ENCODE results near the gene CTDSPL2.
"Not testable (repeated sequence)": the region's sequence is repeated elsewhere in the genome, so short reads cannot be mapped to it uniquely, and the experiment has no call there.

Gene CTDSPL2

DNA sequence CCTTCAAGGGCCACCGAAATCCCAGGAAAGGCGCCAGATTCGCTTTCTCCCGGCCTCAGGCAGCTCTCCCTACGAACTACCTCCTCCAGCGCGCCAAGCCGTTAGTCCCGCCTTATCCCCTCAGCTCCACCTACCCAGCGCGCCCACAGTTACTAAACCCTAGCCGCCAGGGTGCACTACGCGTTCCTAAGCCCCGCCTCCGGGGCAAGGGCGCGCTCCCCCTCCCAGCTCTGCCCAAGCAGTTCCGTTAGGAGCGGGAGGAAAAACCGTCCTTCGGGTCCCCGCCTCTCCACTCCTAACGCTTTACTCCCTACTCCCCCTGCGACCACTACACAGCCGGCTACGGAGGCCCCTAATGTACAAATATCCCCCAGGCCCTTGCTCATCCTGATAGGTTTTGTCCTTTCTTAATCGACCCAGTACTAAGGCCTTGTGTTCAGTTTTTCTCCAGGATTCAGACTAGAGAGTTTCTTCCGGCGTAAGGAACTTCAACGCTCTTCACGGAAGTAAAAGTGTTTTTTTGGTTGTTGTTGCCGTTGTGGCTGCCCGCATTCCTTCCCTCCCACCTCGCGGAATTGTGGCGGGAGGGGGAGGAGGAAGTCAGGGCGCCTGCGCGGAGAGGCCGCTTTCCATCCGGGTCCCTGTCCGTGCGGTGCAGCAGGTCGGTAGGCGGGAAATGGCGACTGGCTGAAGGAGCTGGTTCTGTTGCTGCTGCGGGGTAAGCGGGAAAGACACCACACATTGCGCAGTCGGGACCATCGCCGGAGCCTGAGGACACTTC lies at the start of gene CTDSPL2:
Gene CTDSPL2 (plus strand): TSS at position 655 of the 781 bp plus-strand sequence. CDS start 31,386 bp downstream, outside the sequence.
- DNase-seq = peak; percentile 98

DNA sequence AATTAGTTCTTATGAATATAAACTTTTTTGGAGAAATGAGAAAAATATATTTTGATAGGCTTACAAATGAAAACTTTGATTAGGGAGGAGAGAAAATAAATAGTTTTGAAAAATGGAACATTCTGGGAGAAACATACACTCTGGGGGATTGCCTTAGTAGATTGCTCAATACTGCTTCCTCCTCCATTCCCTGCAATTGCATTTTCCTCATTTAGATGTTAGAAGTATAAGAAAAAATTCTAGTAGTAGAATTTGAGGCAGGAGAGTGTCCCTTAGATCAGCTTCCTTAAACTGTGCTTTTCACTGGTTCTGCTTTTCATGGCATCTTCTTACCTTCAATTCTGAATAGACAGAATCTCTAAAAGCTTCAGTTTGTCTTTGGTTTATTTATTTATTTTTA lies 46.2 kb upstream of the CTDSPL2 start:
- no peak for DNase-seq

DNA sequence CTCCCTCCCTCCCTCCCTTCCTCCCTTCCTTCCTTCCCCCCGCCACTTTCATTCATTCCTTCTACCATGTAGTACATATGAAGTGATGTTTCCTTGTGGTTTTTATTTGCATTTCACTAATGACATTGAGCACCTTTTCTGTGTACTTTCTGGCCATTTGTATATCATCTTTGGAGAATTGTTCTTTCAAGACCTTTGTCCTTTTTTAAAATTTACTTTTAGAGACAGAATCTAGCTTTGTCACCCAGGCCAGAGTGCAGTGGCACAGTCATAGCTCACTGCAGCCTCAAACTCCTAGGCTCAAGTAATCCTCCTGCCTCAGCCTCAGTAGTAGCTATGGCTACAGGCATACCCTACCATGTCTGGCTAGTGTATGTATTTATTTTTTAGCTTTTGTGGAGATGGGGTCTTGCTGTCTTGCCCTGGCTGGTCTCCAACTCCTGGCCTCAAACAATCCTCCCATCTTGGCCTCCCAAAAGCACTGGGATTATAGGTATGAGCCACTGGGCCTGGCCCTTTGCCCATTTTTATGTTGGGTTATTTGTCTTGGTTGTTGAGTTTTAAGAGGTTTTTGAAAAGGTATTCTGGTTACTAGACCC lies 42.0 kb upstream of the CTDSPL2 start:
- DNase-seq = no peak

DNA sequence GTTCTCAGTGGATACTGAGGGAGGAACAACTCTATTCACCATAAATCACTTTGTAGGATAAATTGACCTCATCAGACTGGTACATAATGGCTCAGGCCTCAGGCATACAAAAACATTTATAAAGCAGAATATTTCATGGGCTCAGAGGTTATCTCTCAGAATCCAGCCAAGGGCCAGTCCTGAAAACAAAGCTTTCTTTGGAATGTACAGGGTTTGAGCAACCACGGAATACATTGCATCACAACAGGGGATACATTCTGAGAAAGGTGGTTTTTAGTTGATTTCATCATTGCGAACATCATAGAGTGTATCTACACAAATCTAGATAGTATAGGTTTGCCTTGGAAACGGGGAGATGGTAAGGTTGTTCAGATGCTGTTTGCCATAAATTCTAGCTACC lies 33.4 kb upstream of the CTDSPL2 start:
- no peak for DNase-seq

DNA sequence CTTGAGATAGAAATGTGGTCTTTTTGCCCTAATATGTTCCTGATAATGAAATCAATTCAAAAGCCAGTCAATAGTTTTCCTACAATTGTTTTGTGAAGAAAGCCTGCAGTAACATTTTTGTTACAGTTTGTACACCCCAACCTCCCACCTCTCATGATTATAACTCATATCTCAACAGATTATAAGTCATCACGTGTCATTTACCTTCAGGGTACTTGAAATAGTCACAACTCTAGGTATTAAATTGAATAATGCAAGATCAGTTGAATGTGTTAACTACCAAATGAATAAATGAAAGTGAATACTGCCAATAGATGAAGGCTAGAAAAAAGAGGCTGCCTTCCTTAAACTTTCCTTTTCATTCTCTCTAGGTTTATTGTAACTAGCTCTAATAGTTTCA lies 32.9 kb upstream of the CTDSPL2 start:
- DNase-seq = no peak

DNA sequence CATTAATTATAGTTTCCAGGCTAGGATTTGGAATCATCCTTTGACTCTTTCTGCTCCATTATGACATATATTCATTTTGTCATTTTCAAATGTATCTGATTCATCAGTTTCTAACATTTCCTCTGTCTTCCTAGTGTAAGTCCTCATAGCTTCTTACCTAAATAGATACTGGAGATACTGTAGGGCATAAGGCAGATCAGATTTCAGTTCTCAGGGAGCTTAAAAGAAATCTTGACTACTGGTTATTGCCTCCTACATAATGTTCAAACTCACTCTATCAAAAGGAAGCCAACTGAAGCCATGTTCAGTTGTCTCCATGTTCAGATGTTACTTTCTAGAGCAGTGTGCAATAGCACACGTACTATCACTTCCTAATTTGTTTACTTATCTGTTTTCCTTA lies 29.6 kb upstream of the CTDSPL2 start:
- DNase-seq = no peak

DNA sequence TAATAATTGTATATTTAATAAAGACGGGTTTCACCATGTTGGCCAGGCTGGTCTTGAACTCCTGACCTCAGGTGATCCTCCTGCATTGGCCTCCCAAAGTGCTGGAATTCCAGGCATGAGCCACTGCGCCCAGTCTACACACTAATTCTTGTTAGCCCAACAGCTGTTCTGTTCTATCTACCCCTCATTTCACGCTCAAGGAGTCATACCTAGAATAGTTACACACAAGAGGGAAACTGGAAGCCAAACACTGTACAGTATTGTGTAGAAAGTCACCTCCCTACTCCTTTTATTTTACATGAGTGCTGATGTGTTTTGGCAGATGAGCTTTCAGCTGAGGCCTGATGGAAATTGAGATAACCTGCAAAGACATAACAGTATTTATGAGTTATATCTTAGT lies 13.4 kb upstream of the CTDSPL2 start:
- DNase-seq = no peak

DNA sequence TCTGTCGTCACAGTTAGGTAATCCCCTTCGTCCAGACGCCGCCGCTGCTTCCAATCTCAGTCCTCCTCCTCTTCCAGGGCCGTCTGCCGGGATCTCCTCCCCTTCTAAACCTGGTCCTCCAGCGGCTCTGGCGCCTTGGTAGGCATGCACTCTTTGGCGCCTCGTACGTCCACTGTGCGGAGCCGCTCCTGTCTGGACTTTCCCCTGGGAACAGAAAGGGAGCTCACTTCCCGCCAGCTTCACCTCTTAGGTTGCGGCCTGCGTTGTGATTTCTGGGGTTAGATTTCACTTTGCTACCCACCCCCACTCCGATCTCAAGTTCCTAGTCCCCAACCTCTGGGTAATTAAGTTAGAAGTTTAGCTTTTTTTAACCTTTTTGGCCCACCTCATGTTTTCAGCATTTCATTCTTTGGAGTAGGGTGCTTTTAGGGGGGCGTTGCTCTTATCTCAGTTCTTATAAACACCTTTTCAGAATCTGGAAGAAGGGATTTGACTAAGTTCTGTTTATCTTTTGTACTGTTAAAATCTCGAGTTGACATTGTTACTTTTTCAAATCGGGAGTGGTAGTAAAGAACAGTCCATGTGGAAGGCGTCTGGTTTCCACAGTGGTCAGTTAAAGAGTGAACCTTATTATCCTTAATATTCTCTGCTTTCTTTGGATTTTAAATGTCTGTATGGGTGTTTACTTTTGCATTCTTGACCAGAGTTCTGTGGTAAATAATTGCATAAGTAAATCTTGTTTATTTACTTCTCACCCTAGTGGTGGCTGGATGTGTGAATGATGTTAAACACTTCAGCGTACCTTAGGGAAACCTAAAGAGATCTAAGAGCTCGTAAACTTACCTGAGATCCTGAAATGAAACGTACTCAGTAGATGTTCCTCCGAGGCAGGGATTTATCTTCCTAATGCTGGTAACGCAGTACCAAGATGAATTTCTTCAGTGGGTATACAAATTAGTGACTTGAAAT lies 611 bp downstream of the CTDSPL2 start:
- DNase-seq = peak; percentile 63

DNA sequence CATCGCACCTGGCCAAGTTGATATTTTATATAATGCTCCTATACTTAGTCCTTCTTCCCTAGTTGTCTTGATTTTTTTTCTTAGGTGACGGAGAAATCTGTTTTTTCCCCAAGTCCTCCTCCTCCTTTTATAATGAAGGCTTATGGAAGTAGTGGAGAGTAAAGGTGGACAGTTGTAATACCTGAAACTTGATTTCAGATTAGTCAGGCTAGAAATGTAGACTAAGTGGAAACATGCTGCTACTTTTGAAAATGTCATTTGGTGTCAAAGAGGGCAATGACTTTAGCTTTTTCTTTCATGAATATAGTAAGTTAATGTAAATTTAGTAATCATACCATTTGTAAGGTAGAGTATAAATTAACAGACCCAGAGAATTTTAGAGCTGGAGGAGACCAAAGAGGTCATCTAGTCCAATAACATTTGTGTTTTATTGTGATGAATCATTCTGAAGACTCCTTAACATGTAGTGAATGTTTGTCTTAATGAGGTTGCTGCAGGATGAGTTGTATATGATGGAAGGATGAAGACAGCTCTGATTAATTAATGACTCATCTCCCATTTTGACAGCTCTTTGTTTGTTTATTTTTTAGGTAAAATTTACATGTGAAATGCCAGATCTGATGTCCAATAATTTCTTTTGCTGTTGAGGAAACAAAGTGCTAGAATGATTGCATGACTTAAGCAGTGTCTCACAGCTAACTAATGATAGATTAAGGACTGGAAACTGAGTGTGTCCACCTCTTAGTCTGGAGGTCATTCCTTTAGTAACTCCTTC lies 8.7 kb downstream of the CTDSPL2 start:
- DNase-seq = no peak

DNA sequence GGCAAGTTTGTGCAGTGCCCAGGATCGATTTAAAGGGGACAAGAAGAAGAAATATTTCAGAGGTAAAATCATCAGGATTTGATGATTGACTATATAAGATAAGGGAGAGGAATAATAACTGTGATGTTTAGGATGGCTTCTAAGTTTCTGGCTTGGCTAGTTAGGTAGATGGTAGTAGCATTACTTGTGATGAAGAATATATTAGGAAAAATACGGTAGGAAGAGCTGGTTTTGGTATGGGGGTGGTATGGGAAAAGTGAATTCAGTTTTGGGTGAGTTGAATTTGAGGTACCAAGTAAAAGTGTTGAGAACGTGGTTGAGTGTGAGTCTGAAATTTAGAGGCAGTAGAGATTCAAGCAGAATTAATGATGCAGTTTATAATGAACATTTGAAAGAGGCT lies 11.0 kb downstream of the CTDSPL2 start:
- no peak for DNase-seq

DNA sequence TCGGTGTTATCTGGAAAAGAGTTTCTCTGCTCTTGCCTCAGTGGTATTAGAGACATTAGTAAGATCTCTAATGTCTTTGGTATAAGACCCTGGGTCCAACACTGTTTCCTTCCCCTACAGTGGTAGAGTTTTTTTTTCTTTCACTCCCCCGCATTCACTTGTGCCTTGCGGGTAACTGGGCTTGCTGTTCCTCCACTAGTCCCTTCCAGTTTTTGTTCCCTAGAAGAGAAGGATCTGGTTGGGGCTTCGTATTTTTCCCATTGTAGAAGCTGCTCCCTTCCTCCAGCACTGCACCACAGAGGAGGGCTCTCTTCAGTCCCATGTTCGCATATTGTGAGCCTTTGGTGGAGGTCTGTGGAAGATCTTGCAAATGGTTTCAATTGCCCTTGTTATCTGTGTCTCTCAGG lies 13.7 kb downstream of the CTDSPL2 start:
- DNase-seq = no peak

DNA sequence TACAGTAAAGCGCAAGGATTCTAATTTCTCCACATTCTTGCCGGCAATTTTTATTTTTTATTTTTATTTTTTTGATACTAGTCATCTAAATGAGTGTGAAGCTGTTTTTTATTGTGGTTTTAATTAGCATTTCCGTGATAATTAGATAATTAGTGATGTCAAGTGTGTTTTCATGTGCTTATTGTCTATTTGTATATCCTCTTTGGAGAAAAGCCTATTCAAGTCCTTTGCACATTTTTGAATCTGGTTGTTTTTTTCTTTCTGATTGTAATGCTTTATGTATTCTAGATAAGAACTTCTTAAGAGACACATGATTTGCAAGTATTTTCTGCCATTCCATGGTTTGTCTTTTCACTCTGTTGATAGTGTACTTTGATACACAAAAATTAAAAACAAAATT lies 16.1 kb downstream of the CTDSPL2 start:
- DNase-seq = no peak

DNA sequence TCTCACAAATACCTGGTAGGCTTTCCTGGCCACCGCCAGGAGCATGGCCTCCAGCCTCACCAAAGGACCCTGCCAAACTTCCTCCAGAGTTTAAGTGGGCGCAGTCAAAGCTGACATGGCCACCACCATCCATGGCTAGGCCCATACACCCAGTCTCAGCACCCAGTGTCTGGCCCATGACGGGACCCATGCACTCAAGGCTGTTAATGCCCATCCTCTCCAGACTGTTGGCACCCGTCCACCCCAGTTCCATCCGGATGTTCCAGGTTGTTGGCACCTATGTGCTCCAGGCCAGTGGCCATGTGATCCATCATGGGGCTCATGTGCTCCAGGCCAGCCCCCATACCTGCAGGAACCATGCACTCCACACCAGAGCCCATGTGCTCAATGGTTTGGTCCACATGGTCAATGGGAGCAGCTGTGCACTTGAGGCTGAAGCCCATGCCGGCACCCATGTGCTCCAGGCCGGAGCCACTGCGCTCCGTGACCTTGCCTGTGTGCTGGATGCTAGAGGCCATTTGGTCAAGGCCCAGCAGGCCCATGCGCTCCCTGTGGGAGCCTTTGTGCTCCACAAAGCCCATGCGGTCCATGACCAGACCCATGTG lies 20.4 kb downstream of the CTDSPL2 start:
- no peak for DNase-seq

DNA sequence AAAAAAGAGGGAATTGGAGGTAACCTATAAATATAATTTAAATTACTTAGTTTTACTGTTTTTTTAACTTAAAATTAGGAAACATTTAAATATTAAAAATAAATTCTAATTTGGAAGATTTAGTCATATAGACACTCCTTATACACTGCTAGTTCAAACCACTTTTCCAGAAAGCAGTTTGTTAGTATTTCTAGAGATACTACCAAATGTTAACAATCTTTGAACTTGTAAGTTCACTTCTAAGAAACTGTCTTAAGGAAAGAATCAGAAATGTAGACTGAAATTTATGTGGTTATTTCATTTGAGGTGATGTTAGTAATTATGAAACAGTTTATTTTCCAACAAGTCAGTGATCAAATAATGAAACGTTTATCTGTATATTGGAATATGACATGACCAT lies 22.7 kb downstream of the CTDSPL2 start:
- no peak for DNase-seq

DNA sequence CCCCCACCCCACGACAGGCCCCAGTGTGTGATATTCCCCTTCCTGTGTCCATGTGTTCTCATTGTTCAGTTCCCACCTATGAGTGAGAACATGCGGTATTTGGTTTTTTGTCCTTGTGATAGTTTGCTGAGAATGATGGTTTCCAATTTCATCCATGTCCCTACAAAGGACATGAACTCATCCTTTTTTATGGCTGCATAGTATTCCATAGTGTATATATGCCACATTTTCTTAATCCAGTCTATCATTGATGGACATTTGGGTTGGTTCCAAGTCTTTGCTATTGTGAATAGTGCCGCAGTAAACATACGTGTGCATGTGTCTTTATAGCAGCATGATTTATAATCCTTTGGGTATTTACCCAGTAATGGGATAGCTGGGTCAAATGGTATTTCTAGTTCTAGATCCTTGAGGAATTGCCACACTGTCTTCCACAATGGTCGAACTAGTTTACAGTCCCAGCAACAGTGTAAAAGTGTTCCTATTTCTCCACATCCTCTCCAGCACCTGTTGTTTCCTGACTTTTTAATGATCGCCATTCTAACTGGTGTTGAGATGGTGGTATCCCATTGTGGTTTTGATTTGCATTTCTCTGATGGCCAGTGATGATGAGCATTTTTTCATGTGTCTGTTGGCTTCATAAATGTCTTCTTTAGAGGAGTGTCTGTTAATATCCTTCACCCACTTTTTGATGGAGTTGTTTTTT lies 26.3 kb downstream of the CTDSPL2 start:
- not testable (repeated sequence) for DNase-seq

DNA sequence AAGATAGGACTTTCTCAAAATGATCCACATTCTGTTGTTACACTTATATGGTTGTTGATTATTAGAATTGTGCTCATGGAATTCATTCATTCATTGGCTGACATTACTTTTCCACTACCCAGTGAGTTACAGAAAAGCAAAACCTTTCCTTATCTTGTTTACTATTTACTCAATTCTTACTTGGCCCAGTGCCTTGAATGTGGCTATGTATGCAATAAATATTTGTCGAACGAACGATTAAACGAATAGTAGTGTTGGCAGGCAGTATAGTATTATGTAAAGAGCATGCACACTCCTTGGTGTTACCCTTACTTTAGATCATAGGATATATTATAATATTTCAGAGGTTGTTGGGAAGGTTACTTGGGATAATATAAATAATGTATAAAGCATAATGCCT lies 31.0 kb downstream of the CTDSPL2 start:
- no peak for DNase-seq

DNA sequence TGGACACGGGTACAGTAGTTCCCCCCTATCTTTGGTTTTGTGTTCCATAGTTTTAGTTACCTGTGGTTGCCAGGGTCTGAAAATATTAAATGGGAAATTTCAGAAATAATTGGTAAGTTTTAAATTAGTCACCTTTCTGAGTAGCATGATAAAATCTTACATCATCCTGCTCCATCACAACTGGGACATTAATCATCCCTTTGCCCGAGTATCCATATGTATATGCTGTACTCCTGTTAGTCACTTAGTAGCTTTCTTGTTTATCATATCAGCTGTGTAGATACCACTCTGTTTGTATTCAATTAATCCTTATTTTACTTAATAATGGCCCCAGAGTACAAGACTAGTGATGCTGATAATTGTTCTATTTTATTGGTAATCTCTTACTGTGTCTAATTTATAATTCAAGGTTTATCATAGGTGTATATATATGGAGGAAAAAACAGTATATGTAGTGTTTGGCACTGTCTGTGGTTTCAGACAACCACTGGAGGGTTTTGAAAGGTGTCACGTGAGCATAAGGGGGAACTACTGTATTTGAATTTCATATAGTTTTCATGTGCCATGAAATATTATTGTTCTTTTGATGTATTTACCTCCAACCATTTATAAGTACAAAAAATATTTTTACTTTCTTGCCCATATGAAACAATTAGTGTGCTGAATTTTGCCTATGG lies 41.4 kb downstream of the CTDSPL2 start:
- no peak for DNase-seq

DNA sequence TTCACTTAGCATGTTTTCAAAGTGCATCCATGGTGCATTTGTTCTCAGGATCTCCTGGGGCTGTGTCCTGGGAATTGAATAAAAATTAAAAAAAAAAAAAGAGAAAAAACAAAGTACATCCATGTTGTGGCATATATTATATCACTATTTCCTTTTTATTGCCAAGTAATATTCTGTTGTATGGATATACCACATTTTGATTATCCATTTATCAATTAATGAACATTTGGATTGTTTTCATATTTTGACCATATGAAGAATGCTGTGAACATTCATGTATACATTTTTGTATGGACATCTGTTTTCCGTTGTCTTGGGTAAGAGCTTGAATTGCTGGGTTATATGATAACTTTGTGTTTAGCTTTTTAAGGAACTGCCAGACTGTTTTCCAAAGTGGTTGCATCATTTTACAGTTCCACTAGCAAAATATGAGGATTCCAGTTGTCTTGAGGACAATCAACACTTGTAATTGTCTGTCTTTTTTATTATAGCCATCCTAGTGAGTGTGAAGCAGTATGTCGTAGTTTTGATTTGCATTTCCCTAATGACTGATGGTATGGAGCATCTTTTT lies 44.5 kb downstream of the CTDSPL2 start:
- DNase-seq = no peak

DNA sequence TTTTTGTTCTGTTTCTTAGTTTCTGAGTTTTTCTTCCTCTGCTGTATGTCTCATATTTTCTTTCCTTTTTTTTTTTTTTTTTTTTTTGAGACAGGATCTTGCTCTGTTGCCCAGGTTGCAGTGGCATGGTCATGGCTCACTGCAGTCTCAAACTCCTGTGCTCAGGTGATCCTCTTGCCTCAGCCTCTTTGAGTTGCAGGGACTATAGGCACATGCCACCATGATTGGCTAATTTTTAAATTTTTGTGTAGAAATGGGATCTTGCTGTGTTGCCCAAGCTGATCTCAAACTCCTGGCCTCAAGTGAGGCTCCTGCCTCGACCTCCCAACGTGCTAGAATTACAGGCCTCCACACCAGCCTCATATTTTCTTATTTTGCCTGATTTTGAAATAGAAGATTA lies 51.9 kb downstream of the CTDSPL2 start:
- no peak for DNase-seq

DNA sequence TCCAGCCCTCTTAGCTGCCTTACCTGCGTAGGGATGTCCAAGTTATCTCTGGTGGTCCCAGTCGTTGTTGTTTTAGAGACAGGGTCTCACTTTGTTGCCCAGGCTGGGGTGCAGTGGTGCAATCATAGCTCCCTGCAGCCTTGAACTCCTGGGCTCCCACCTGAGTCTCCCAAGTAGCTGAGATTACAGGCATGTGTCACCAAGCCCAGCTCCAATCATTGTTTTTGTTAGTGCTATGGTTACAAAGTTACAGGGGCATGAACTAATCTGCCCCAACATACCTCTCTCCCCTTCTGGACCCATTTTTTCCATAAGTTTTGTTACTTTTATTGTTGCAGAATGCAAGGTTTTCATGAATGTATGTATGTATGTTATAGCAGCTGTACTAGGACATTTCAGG lies 54.7 kb downstream of the CTDSPL2 start:
- DNase-seq = no peak

DNA sequence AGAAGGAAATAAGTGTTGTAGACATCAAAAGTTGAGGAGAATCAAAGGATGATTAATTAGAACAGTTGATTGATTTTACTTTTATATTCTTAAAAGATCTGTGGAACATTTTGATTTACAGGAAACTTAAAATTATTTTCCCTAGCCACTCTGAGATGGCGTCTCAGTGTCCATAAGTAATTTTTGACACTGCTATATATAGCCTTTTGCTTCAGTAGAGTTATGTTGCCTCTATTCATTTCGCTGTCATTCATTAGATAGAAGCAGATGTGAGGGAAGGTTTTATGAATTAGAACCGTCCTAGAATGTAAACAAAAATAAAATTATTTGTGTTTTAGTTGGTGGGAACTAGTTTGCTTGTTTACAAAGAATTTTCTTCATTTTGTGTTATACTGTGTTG lies 58.5 kb downstream of the CTDSPL2 start:
- no peak for DNase-seq

Measured in NCI-H345 (cell line).